Calu3 (cell line): ENCODE results near the gene SLC6A19. TPM values are rescaled to one million over a fixed set of nuclear protein-coding genes. Genes with fewer than 3 reads are reported as not detected.

Experiments
- BruUV-seq: library from RNA; stranded (reverse); fragments of 400-500 nt; replicated peaks from 2 replicates; lab custom pipeline; 2021; lab: Mats Ljungman, UMichigan
- CTCF ChIA-PET: fragments of 300-600 bp; sonication (Branson Sonifier 250); formaldehyde crosslinking; loops from one replicate; lab custom pipeline; 2022; ENCODE audit warnings: antibody characterized with exemption; lab: Charles Lee
- DNase-seq: peaks from one replicate; pipeline ENCODE4 v3.0.0; 2022
- H3K27ac Mint-ChIP-seq: one replicate; pipeline ENCODE4 v1.8.0; 2022; ENCODE audit warnings: mixed read lengths; ENCODE audit not compliant: unreplicated experiment
- H3K27me3 Mint-ChIP-seq: one replicate; pipeline ENCODE4 v1.8.0; 2022; ENCODE audit warnings: mixed read lengths; ENCODE audit not compliant: unreplicated experiment
- H3K36me3 Mint-ChIP-seq: one replicate; pipeline ENCODE4 v1.8.0; 2022; ENCODE audit warnings: mild to moderate bottlenecking, moderate library complexity, mixed read lengths; ENCODE audit not compliant: insufficient read depth, unreplicated experiment
- H3K4me1 Mint-ChIP-seq: one replicate; pipeline ENCODE4 v1.8.0; 2022; ENCODE audit warnings: mild to moderate bottlenecking, low read depth, mixed read lengths; ENCODE audit not compliant: unreplicated experiment
- H3K4me3 Mint-ChIP-seq: one replicate; pipeline ENCODE4 v1.8.0; 2022; ENCODE audit warnings: mild to moderate bottlenecking, low read depth, moderate library complexity, mixed read lengths; ENCODE audit not compliant: unreplicated experiment
- H3K9me3 Mint-ChIP-seq: one replicate; pipeline ENCODE4 v1.8.0; 2022; ENCODE audit warnings: low read depth, mixed read lengths; ENCODE audit not compliant: unreplicated experiment
- CTCF ChIP-seq: fragments of 200-600 bp; IDR thresholded peaks from one replicate; pipeline ENCODE4 v1.8.0; 2022; ENCODE audit warnings: antibody characterized with exemption; ENCODE audit not compliant: unreplicated experiment
- intact Hi-C: fragments of 100-400 bp; cut with micrococcal nuclease; formaldehyde crosslinking; loops from one replicate; pipeline ENCODE4 v1.10.0; 2022; ENCODE audit not compliant: unreplicated experiment
- total RNA-seq: library from RNA; stranded (reverse); gene quantifications from 2 replicates; pipeline ENCODE4 v1.2.3, GENCODE V29; 2022

Gene SLC6A19
- total RNA-seq, 1 experiment from 2014 or later = not detected

- Mint-ChIP-seq H3K27ac (no peak overlapping the region), H3K4me1 (peaks cover 37% of the 10 kb centered on the region), H3K27me3 (peaks cover 18% of the 10 kb centered on the region), H3K36me3 (peaks cover 14% of the 10 kb centered on the region), H3K4me3 (no peak overlapping the region), H3K9me3 (no peaks in the 10 kb centered on the region)
- TF ChIP-seq CTCF = no peak
- no peak for DNase-seq
- CTCF ChIA-PET = no interaction called here
- intact Hi-C loops = loop anchor here (5.0 kb wide), 1 partner anchor 37 kb away; no protein-coding TSS in a partner anchor
- BruUV-seq = no TSS peak
These were observed 37.5 kb upstream of the SLC6A19 start for GRCh38 chr5:1163879-1164278.

GRCh38 chr5:1164696-1165630 lies 36.4 kb upstream of the SLC6A19 start:
- Mint-ChIP-seq H3K27ac (no peak overlapping the region), H3K4me3 (no peak overlapping the region), H3K27me3 (peaks cover 26% of the 10 kb centered on the region), H3K36me3 (peaks cover 14% of the 10 kb centered on the region), H3K9me3 (no peaks in the 10 kb centered on the region), H3K4me1 (peaks cover 26% of the 10 kb centered on the region)
- CTCF ChIA-PET = no interaction called here
- no peak for DNase-seq
- no peak for TF ChIP-seq CTCF
- BruUV-seq = no TSS peak
- intact Hi-C loops = loop anchor here (5.0 kb wide), 2 partner anchors 38 to 153 kb away; no protein-coding TSS in a partner anchor

GRCh38 chr5:1165864-1166263 lies 35.5 kb upstream of the SLC6A19 start:
- no TSS peak for BruUV-seq
- no peak for TF ChIP-seq CTCF
- DNase-seq = no peak
- intact Hi-C loops = loop anchor here (5.0 kb wide), 1 partner anchor 154 kb away; no protein-coding TSS in a partner anchor
- CTCF ChIA-PET = no interaction called here
- Mint-ChIP-seq H3K27me3 (peaks cover 35% of the 10 kb centered on the region), H3K27ac (no peak overlapping the region), H3K9me3 (no peaks in the 10 kb centered on the region), H3K36me3 (peaks cover 14% of the 10 kb centered on the region), H3K4me3 (no peak overlapping the region), H3K4me1 (peaks cover 21% of the 10 kb centered on the region)

GRCh38 chr5:1166370-1166769 lies 35.0 kb upstream of the SLC6A19 start:
- intact Hi-C loops = loop anchor here (5.0 kb wide), 1 partner anchor 154 kb away; no protein-coding TSS in a partner anchor
- TF ChIP-seq CTCF = no peak
- no TSS peak for BruUV-seq
- H3K27ac Mint-ChIP-seq = no peak overlapping the region
- peaks cover 10% of the 10 kb centered on the region for H3K36me3 Mint-ChIP-seq
- H3K4me3 Mint-ChIP-seq = no peak overlapping the region
- H3K27me3 Mint-ChIP-seq = peaks cover 40% of the 10 kb centered on the region
- H3K9me3 Mint-ChIP-seq = no peaks in the 10 kb centered on the region
- no peak for DNase-seq
- CTCF ChIA-PET = interaction anchor here (0.6 kb wide), 1 partner anchor 848 kb away, joined by 5 read pairs; no protein-coding TSS in a partner anchor
- H3K4me1 Mint-ChIP-seq = peaks cover 21% of the 10 kb centered on the region
